Liver (tissue), 9 donors: Measurements from ENCODE around the gene PLCB1. TPM values are rescaled to one million over a fixed set of nuclear protein-coding genes. Genes with fewer than 3 reads are reported as not detected.

Source experiments
- DNase-seq: peaks from one replicate; pipeline ENCODE4 v3.0.0-alpha.2; 2017; ENCODE audit warnings: low spot score
- H3K27ac ChIP-seq, 2 donors: one replicate each; pipeline ENCODE4 v1.7.0; 2013; ENCODE audit warnings: inconsistent platforms in 2 of 2, low read length in 2 of 2, control low read depth in 1 of 2, low read depth in 1 of 2, mild to moderate bottlenecking in 1 of 2
- H3K27me3 ChIP-seq, 4 donors: one replicate each; pipeline versions ENCODE4 v1.6.1 to v1.7.0; 2013; ENCODE audit warnings: low read length in 3 of 4, inconsistent platforms in 1 of 4, mild to moderate bottlenecking in 1 of 4, moderate library complexity in 1 of 4; ENCODE audit not compliant: control insufficient read depth in 4 of 4, insufficient read depth in 4 of 4
- H3K36me3 ChIP-seq, 4 donors: one replicate each; pipeline versions ENCODE4 v1.6.1 to v1.7.0; 2013; ENCODE audit warnings: low read length in 3 of 4, mild to moderate bottlenecking in 3 of 4, low read depth in 1 of 4, moderate library complexity in 1 of 4; ENCODE audit not compliant: control insufficient read depth in 4 of 4, insufficient read depth in 3 of 4
- H3K4me1 ChIP-seq, 4 donors: one replicate each; pipeline versions ENCODE4 v1.6.1 to v1.7.0; 2013; ENCODE audit warnings: low read length in 3 of 4, mild to moderate bottlenecking in 3 of 4, moderate library complexity in 1 of 4; ENCODE audit not compliant: control insufficient read depth in 4 of 4, insufficient read depth in 4 of 4
- H3K4me3 ChIP-seq, 3 donors: one replicate each; pipeline versions ENCODE4 v1.6.1 to v1.7.0; 2013; ENCODE audit warnings: low read length in 3 of 3, control low read depth in 1 of 3, low read depth in 1 of 3, mild to moderate bottlenecking in 1 of 3
- H3K9ac ChIP-seq, 2 donors: one replicate each; pipeline ENCODE4 v1.7.0; 2013; ENCODE audit warnings: low read length in 2 of 2, mild to moderate bottlenecking in 2 of 2, moderate library complexity in 2 of 2, control low read depth in 1 of 2, low read depth in 1 of 2
- H3K9me3 ChIP-seq, 4 donors: one replicate each; pipeline versions ENCODE4 v1.6.1 to v1.7.0; 2013; ENCODE audit warnings: low read length in 3 of 4; ENCODE audit not compliant: control insufficient read depth in 4 of 4
- ATF3 ChIP-seq: IDR thresholded peaks from 2 replicates; pipeline ENCODE4 v1.6.1; 2016; ENCODE audit warnings: antibody characterized with exemption
- EGR1 ChIP-seq, 2 donors: IDR thresholded peaks; 2 replicates each; pipeline ENCODE4 v1.6.1; 2016 to 2018; ENCODE audit warnings: antibody characterized with exemption in 2 of 2, low read depth in 2 of 2
- FOXA1 ChIP-seq: IDR thresholded peaks from 2 replicates; pipeline ENCODE4 v1.6.1; 2016; ENCODE audit warnings: antibody characterized with exemption
- HNF4A ChIP-seq, 2 donors: conservative IDR thresholded peaks; 2 replicates each; pipeline ENCODE4 v1.6.1; 2016; ENCODE audit warnings: antibody characterized with exemption in 2 of 2, mild to moderate bottlenecking in 2 of 2
- JUND ChIP-seq, 2 donors: IDR thresholded peaks; 2 replicates each; pipeline ENCODE4 v1.6.1; 2016; ENCODE audit warnings: antibody characterized with exemption in 2 of 2
- RAD21 ChIP-seq, 2 donors: IDR thresholded peaks; 2 replicates each; pipeline ENCODE4 v1.6.1; 2016; ENCODE audit warnings: antibody characterized with exemption in 2 of 2, mild to moderate bottlenecking in 2 of 2
- RXRA ChIP-seq, 2 donors: IDR thresholded peaks; 2 replicates each; pipeline ENCODE4 v1.6.1; 2017 to 2018; ENCODE audit warnings: antibody characterized with exemption in 2 of 2, mild to moderate bottlenecking in 1 of 2
- SP1 ChIP-seq: IDR thresholded peaks from 2 replicates; pipeline ENCODE4 v1.6.1; 2018; ENCODE audit warnings: antibody characterized with exemption, mild to moderate bottlenecking
- TAF1 ChIP-seq: conservative IDR thresholded peaks from 2 replicates; pipeline ENCODE4 v1.6.1; 2016; ENCODE audit warnings: antibody characterized with exemption, mild to moderate bottlenecking
- YY1 ChIP-seq: IDR thresholded peaks from 2 replicates; pipeline ENCODE4 v1.6.1; 2016; ENCODE audit warnings: antibody characterized with exemption, mild to moderate bottlenecking
- WGBS: extraction: QIAGEN DNeasy Blood & Tissue Kit; methylation state at CpG from one replicate; pipeline ENCODE4 v1.1.7; 2013; 5-methylcytosine and 5-hydroxymethylcytosine counted together
- polyA plus RNA-seq, 2 donors: library from polyadenylated mRNA; stranded (reverse) in 1 of 2; unstranded in 1 of 2; fragments of 200-250 nt in 1 of 2; fragments of >200 nt in 1 of 2; fragmentation: Nextera tagmentation in 1 of 2; extraction: Ambion mirVana in 1 of 2; gene quantifications; one replicate each; pipeline versions ENCODE4 v1.2.1 to v1.2.3, GENCODE V29; 2013 to 2015
- total RNA-seq, 2 donors: library from RNA; depleted of rRNA; stranded (reverse); fragments of >200 nt; gene quantifications; one replicate each; pipeline ENCODE4 v1.2.3, GENCODE V29; 2014
- TF ChIP-seq, protein P1 (sequence below): IDR thresholded peaks from 2 replicates; pipeline ENCODE4 v1.6.1; 2016; ENCODE audit warnings: antibody characterized with exemption, mild to moderate bottlenecking
- donor health status: healthy.
- donor health status: healthy.
- donor health status: healthy.
- donor health status: healthy.
- donor health status: healthy.

Gene PLCB1
- total and polyA plus RNA-seq, 4 donors, result 3.7 to 13.5 (median 5.9) TPM

DNA sequence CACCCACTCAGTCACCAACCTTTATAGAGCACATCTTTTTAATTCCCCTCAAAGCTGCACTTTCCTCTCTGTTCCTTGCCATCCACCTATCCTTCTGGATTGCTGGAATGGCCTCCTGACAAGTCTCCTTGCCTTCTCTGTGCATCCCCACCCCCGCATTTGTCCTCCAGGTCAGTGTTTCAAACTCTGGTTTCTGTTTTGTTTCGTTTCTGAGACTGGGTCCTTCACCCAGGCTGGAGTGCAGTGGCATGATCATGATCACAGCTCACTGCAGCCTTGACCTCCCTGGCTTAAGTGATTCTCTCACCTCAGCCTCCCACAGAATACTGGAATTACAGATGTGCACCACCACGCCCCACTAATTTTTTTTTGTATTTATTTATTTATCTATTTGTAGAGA lies 96.2 kb downstream of the PLCB1 start:
- H3K9ac ChIP-seq, result no peak overlapping the region
- DNase-seq, result peak; percentile 41
- H3K4me1 ChIP-seq, result peaks cover 0 to 5% (median 2%) of the 10 kb centered on the region in 4 donors
- TF ChIP-seq SP1 (peak; percentile 34), EGR1 (IDR thresholded peaks at IDR 0.05; ENCODE audit: low read depth in 2 of 2) (peak; percentile 96), RXRA (IDR thresholded peaks at IDR 0.05) (peak; percentile 65 to 66), JUND (IDR thresholded peaks at IDR 0.05) (no peak), HNF4A (conservative IDR thresholded peaks at IDR 0.05) (peak; percentile 50 to 60), RAD21 (IDR thresholded peaks at IDR 0.05) (peak in 1 of 2 donors; percentile 37)
- no peaks in the 10 kb centered on the region for H3K9me3 ChIP-seq
- 32% methylated on average over 3 of the region's 3 CpGs for WGBS
- H3K4me3 ChIP-seq, result peak overlapping the region in 1 of 3 donors; percentile 2
- H3K27me3 ChIP-seq, result no peaks in the 10 kb centered on the region
- H3K36me3 ChIP-seq, result no peaks in the 10 kb centered on the region
- no peak overlapping the region for H3K27ac ChIP-seq

DNA sequence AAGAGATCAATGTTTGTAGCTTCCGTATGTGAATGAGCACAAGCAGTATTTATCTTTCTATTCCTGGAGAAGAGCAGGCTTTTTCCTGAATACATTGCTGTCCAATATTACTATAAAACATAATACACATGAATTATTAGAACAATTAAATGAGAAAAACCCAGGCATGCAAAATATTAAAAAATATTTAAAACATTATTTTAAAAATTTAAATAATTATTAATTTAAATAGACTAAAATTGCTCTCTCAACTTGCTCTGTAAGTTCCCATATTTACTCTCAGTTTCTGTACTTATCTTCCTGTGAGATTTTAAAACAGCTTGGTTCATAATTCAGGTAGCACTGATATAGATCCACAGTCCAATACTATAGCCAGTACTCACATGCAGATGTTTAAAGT lies 97.0 kb downstream of the PLCB1 start:
- 56% methylated on average over 1 of the region's 1 CpG for WGBS
- H3K4me1 ChIP-seq, result peaks cover 0 to 5% (median 2%) of the 10 kb centered on the region in 4 donors

GRCh38 chr20:8231038-8231437 lies 99.0 kb downstream of the PLCB1 start:
- H3K36me3 ChIP-seq, result no peaks in the 10 kb centered on the region
- TF ChIP-seq ATF3 (no peak), TAF1 (no peak)
- no peaks in the 10 kb centered on the region for H3K9me3 ChIP-seq
- no peaks in the 10 kb centered on the region for H3K27me3 ChIP-seq
- H3K9ac ChIP-seq, result no peak overlapping the region
- no peak overlapping the region for H3K27ac ChIP-seq
- H3K4me1 ChIP-seq, result peaks cover 0 to 5% (median 2%) of the 10 kb centered on the region in 4 donors
- DNase-seq, result no peak
- no peak overlapping the region for H3K4me3 ChIP-seq

More for the DNA sequence above, 97.0 kb downstream of the PLCB1 start:
- no peak overlapping the region for H3K9ac ChIP-seq
- no peaks in the 10 kb centered on the region for H3K36me3 ChIP-seq
- no peaks in the 10 kb centered on the region for H3K27me3 ChIP-seq
- H3K4me3 ChIP-seq, result no peak overlapping the region
- DNase-seq, result no peak
- TF ChIP-seq ATF3 (no peak), HNF4A (conservative IDR thresholded peaks at IDR 0.05) (no peak), YY1 (no peak), TAF1 (no peak), FOXA1 (no peak)
- TF ChIP-seq, protein P1, sequence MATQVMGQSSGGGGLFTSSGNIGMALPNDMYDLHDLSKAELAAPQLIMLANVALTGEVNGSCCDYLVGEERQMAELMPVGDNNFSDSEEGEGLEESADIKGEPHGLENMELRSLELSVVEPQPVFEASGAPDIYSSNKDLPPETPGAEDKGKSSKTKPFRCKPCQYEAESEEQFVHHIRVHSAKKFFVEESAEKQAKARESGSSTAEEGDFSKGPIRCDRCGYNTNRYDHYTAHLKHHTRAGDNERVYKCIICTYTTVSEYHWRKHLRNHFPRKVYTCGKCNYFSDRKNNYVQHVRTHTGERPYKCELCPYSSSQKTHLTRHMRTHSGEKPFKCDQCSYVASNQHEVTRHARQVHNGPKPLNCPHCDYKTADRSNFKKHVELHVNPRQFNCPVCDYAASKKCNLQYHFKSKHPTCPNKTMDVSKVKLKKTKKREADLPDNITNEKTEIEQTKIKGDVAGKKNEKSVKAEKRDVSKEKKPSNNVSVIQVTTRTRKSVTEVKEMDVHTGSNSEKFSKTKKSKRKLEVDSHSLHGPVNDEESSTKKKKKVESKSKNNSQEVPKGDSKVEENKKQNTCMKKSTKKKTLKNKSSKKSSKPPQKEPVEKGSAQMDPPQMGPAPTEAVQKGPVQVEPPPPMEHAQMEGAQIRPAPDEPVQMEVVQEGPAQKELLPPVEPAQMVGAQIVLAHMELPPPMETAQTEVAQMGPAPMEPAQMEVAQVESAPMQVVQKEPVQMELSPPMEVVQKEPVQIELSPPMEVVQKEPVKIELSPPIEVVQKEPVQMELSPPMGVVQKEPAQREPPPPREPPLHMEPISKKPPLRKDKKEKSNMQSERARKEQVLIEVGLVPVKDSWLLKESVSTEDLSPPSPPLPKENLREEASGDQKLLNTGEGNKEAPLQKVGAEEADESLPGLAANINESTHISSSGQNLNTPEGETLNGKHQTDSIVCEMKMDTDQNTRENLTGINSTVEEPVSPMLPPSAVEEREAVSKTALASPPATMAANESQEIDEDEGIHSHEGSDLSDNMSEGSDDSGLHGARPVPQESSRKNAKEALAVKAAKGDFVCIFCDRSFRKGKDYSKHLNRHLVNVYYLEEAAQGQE, result no peak
- no peaks in the 10 kb centered on the region for H3K9me3 ChIP-seq
- H3K27ac ChIP-seq, result no peak overlapping the region
